Middle frontal gyrus (tissue), 1 donor: Measurements from ENCODE around the gene CHSY1.

Experiments
- DNase-seq: peaks from one replicate; pipeline ENCODE4 v3.0.0-alpha.2; 2015; ENCODE audit warnings: low spot score; ENCODE audit errors: extremely low spot score

Gene CHSY1

DNA sequence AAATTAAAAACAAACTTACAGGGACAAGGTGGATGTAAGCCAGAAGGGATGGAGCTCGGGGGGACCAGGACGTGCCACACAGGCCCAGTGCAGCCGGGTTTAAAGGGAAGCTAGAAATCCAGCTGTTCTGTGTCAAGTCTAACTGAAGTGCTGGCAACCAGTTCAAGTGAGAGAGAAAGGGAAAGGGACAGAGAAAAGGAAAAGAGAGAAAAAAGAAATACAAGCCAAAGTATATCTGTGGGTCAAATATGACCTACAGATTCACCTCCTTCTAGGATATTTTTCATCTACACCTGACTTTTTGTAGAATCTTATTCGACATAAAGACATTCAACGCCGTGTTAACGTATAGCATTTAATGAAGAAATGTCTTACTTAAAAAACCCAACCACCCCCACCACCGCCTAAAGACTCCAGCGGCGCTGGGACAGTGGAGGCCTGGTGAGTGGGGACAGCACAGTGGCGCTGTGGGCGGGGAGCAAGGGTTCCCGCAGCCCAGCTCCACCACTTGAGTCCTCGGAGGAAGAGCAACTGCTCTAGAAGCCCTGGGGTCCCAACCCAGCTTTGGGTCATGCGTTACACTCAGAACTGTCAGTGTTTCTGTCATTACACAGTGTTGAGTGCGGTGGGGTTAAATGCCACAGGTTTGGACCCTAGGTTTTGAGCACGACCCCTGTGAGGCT, 62.3 kb downstream of the CHSY1 start:
- DNase-seq, result no peak

DNA sequence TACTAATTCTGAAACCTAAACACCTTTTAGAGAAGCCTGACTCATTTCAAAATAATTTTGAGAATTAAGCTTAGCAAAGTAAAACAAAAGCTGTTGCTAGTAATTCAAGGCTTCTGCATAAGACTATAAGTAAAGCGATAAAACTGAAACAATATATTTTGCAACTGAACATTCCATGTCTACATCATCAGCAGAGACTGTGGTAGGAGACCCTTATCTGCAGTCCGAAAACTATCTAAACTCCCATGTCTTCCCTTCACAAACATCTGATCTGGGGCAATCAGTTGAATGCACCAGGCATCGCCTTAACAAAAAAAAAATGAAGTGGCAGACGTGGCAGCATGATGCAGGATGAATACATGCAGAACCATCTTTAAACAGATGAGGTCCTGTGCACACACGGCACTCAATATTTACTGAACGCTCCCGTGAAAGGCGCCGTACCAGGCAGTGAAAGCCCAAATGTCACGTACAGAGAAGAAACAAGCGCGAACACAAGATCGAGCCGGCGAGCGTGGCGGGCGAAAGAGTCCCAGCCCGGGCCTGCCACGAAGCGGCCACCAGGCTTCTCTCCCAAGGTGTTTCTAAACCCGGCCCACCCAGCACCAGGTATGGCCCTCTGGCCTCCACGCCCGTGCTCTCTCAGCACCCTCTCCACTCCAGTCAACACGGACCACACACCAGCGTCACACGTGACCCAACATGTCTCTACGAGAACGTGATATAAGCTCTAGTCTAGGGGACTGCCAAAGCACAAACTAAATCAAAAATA, 63.0 kb downstream of the CHSY1 start:
- DNase-seq, result no peak

DNA sequence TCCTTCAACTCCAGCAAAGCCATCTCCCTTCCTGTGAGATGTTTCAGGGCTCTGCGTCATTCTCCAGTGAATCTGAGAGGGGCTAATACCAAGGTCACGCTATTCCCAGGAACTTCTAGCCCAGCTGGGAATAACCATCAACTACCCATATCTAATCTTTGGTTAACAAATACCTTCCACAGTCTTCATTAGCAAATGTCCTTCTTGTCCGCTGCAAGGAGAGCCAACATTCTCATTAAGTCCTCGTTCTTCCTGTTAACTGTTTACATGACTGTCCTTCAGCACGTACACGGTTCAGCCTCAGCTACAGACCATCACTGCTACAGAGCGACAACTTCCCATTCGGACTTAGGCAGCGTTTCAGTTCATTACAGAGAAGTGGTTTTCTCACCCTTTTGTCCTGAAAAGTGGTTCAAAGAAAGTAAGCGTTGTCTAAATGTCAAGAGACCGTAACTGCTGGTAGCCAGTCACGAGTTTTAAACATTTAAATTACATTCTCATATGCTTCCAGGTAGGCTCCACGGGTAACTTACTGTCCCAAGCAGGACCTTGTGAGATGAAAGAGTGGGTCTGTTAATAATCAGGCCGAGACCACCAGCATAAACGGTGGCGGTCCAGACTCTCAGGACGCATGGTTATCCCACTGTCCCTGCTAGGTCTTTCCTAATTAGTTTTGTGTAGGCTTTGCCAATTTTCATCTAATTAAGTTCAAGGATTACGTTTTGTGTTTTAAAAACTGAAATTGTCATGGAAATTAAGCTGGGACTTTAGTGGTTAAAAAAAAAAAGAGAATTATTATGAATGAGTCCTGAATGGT, 63.8 kb downstream of the CHSY1 start:
- no peak for DNase-seq

DNA sequence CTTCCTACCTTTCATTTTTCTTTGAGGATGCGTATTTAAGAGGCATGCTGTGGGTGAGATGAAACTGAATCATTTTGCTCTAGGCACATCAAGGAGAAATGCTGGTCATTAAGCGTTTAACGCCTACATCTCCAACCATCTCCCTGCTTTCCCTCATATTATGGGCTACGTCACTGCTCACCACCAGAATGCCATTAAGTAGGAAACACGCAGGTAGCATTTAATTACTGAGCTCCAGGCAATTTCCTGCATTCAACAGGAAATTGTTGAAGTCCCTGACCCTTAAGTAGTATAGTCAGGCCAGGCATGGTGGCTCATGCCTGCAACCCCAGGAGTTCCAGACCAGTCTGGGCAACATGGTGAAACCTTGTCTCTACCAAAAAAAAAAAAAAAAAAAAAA, 66.1 kb downstream of the CHSY1 start:
- no peak for DNase-seq

DNA sequence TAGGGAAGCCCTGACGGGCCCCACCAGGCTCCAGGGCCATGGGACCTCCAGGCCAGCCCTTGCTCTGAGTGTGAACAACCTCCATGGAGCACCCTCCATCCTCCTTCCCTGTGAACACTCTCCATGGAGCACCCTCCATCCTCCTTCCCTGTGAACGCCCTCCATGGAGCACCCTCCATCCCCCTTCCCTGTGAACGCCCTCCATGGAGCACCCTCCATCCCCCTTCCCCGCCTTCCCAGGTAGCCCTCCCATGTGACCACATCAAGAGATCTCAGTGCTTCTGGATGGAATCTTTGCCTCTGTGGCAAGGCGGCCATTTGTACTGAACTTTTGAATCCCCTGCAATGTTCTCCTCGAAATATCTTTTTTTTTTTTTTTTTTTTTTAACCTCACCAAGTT, 66.5 kb downstream of the CHSY1 start:
- DNase-seq, result no peak

DNA sequence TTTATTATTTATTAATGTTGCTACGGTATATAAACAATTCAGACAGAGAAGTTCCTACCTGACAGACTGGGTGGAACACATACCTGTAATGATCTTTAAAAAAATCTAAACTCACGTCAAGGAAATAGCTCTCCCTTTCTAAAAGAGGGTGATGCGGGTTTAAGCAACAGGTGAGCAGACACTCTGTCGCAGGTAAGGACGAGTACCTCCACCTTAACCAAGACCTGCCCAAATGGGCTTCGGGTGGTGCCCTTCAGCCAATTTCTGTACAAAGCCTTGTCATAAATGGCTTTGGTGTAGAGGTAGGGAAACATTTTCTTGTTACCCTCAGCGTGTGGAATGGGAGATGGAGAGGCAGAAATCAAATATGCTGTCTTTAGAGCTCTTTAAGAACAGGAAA, 67.0 kb downstream of the CHSY1 start:
- DNase-seq, result no peak

DNA sequence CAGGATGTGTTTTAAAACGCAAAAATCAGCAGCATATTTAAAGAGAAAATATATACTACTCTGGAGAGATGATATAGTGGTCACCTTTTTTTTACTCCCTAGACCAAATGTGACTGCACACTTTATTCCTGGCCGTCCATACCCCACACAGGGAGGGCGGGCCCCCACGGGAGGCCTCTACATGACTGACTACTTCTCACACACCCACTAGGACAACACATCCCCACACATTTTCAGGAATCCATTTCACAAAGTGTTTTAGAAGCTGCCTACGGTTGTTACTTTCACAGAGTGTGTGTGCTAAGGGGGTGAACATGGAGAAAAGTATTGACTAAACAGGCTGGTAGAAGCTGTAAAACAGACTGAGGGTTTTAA, 67.9 kb downstream of the CHSY1 start:
- no peak for DNase-seq

DNA sequence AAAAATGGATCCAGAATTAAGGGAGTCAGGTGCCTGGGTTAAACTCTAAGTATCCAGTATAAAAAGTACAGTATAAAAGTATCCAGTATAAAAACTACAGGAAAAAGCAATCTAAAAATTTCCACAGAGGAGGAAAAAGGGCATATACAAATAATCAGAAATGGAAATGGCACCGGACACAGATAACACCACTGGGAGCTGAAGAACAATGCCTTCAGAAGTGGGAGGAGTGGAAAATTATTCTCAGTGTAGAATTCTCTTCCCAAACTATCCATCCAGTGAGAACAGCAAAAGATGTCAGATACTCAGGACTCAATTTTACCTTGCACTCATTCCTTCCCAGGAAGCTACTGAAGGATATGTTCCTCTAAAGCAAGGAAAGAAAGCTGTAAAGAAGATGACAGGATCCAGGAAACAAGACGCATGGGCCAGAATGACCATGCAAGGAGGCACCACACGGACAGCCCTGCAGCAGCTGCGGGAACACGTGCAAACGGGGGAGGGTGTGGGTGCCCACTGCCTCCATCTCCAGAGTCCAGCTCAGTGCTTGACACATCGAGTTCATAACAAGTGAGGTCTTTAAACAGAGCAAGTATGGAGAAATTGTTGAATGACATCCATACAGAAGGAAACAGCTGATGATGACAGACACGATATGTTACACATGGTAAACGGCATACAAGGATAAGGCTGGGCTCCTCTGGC, 68.5 kb downstream of the CHSY1 start:
- no peak for DNase-seq

DNA sequence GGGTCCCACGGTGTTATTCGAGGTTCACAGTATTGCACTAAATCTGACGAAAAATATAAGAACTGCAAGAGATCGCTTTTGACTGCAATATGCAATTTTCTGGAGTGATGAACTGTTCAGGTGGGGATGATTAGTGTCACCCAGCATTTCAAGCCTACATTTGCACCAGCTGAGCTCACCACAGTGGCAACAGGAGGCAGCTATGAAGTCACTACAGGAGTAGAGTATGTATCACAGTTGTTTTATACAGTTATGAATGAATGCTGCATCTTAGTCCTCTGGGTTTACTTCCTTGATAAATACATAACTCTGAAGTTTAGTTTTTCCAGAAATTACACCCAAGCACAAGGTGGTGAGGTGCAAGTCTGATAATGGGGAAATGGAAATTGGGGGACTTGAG, 69.6 kb downstream of the CHSY1 start:
- no peak for DNase-seq

DNA sequence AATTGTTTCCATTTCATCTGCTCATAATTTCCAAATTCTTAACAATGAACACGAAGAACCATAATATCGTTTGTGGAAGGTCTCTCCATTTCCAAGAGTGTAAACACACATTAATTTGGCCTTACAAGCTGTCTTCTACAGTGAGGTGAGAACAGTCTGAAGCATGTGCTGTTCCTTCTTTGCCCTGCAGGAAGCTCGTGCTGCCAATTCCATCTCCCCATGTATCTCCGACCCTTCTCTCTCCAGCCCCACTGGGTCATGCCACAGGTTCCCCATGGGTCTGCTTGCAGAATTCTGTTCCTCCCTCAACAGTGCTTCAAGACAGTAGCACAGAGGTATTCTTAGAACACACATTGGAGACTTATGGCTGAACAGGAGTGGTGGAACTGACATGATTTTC, 70.5 kb downstream of the CHSY1 start:
- DNase-seq, result no peak

DNA sequence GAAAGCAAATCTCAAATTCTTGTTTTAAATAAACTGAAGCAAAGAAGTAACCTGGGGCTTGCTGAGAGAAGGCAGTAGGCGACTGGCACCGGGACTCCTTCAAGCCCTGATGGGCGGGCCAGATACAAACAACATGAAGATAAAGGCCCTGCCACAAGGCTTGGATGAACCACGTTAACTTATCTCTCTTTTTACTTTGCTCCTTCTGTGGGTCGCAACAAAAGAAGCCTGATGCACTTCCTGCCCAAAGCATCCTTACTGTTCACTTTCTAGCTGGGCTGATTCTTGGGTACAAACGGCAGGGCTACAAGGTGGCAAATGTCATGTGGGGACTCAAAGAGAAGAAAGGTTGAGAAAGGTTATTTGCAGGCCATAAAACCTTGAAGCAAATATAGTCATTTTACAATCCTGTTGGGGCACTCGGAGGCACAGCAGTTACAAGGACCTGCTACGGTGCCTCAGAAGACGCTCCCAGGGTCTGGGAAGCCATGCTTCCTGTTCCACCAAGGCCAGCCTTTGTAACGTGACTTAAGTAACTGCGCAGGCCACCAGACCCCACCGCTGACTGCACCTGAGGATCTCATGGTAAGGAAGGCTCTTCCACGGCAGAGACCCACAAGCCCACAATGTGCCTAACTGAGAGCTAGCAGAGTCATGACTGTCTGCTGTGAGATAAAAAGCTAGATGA, 71.1 kb downstream of the CHSY1 start:
- DNase-seq, result no peak

DNA sequence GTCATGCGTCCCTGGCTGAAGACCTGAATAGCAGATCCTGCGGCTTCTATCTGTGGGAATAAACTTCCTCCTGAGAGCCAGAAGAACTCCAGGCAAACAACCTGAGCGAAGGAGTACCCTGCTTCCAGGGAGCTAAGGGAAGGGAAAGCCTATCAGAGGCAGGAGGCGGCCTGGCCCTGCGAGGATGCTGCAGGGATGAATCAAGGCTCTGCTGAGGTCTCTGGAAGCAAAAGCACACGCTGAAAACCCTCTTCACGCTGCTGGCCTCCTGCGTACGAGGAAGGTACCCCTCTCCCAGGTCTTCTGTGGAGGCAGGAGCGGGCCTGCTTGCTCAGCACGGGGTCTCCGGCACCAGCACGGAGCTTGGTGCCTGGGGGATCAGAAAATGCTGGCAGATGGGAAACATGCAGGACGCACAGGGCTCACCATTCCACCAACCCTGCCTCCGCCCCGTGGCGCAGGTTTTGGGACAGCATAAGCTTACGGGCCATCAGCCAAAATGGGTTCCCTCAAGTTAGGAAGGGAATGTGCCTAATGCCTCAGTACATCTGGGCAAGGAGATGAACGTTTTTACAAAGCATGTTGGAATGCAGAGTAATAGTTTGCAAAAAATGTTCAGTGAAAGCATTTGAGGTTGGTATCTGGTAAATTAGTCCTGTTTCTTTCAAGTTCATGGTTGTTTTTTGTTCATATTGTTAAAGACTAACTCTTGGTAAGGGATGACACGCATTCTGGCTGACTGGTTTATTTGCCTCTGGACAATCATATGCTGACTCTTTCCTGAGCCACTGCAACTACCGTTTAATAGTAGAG, 72.3 kb downstream of the CHSY1 start:
- DNase-seq, result no peak

DNA sequence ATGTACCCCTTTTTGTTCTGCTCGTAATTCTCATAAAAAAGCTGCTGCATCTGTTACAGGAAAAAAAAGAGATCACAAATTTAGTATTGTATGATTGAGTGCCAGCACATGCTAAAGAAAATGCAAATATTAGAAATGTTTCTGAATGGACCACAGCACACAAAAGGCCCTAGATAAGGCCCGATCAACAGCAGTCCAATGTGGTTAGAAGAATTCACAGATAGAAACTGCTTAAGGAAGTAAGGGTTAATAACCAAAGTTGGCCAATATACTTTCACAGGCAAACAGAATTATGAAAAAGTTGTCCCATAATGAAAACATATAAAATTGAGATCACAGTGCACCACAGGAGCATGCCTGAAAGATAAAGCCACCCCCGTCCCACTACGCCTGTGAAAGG, 72.9 kb downstream of the CHSY1 start:
- DNase-seq, result no peak

DNA sequence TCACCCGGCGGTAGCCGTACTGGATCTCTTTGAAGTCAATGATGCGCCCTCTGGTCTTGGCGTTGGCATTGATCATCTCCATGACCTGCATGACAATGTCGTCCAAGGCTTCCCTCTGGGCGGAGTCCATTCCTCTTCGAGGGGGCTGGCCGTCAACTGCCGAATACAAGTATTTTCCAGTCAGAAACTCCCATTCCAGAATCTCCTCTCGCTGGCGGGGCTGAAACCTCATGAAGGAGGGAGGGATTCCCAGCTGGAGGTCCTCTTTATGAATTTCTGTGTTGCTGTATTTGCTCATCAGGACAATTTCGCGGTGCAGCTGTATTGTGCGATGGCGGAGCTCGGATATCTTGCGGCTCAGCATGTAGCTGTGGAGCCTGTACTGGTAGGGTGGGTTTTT, 73.4 kb downstream of the CHSY1 start:
- DNase-seq, result no peak

DNA sequence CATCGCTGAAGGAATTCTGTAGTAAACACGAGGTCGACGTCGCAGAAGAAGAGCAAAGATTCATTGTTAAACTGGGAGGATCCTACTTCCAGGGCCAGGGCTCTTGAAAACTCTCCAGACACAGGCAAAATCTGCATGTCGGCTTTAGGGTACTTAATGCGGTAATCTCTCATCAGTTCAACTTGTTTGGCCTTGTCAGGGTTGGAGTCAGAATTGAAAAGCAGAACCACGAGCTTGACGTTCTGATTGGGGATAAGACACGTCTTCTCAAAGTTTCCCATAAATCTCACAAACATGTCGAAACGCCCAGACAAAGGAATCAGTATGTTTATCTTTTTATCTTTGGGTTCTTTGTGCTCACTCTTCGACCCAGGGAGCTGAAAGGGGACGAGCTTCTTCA, 74.0 kb downstream of the CHSY1 start:
- DNase-seq, result no peak

DNA sequence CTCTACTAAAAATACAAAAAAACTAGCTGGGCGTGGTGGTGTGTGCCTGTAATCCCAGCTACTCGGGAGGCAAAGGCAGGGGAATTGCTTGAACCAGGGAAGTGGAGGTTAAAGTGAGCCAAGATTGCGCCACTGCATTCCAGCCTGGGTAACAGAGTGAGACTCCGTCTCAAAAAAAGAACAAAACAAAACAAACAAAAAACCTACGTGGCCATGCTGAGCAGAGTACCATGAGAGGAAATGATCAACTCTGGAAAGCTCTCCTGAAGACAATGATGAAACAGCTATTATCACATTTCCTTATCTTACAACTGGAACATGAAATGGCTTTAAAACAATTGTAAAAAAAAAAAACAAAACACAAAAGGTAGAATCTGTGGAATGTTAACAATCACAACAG, 75.2 kb downstream of the CHSY1 start:
- DNase-seq, result no peak

DNA sequence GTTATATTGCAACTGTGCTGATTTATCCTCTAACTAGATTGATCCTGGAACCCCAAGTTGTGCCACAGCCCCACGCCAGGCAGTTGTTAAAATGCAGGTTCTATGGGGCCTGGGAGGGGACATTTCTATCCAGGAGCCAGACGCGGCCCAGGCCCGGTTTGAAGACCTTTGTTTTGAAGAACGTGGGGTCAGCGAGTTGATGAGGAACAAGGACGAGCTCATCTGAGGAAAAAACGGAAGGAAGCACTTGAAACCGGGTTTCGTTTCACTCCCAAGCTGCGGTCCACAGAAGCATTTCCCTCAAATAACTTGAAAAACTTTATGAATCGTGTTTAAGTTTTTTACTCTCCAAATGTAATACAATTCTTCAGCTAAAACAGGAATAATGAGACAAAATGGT, 76.4 kb downstream of the CHSY1 start:
- no peak for DNase-seq

DNA sequence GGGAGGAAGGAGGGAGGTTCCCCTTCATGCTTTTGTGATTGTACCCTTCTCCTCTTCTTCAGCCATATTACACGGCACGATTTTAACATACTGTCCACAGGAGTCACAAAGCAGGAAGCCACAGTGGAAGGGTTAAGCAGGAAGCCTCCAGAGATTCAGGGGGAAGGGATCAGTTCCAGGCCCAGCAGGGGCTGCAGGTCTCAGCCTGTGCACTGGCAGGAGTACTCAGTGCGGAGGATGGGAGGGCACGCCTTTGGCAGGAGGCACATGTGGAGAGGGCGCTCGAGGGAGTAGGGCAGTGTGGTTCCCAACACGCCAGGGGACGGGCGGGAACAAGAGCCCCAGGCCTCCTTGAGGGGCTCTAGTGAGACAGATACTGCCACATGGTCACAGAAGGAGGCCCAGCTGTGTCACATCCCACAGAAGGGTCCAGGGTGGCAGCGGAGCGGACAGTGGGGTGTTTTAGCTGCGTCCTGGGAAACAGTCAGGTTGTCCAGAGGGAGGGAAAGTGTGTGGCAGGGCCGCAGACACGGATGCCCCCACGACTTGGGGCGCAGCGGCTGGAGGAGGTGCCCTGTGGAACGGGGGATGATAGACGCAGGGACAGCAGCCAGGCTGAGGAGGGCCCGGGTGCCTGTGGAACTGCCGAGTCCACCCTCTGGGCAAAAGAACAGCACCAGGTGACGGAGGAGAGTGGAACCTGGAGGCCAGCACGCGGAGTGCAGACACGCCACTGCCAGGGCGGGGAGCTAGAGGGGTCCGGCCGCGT, 77.5 kb downstream of the CHSY1 start:
- no peak for DNase-seq

DNA sequence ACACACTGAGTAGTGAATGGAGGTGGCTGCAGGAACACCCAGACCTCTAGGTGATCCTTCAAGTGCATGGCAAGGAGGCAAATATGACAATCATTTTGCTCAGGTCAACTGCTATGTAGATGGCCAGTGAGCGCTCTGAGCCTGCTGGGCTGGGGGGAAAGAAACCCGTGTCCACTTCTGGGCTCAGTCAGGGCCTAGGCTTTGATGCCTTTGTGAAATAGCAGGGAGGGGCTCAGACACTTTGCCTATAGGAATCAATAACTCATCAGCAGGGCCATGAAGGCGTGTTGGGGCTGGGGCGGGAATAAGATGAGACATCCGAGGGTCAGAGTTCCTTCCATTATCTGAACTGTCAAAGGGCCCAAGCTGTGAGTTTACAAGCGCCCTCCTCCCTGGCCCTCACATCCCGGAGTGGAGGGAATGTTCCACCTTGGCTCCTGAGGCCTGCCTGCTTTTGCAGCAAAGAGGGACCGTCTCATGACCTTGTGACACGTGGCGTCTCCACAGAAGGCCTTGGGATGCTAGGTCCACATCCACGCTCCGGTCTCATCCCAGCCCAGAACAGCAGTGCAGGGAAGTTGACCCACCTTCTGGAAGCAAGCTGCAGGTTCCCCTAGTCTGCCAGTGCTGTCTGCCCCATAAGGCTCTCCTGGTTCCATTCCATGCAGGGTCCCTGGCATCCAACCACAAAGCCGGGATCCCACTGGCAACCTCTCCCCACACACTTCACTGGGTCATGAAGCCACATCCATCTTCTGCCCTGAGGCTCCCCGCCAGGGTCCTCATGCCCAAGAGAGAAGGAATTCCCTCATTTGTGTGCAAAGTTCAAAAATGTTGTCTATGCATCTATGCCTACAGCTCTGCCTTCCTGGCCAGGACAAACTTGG, 78.4 kb downstream of the CHSY1 start:
- no peak for DNase-seq
